Fibroblast of mammary gland (primary cell): ENCODE measurements around the gene GOLGA6L10.
"Not testable (repeated sequence)": the region's sequence is repeated elsewhere in the genome, so short reads cannot be mapped to it uniquely, and the experiment has no call there.

Source experiments
- DNase-seq: peaks from one replicate; pipeline ENCODE4 v3.0.0-alpha.2; 2010; ENCODE audit warnings: low read depth
- H3K4me3 ChIP-seq: 2 replicates; pipeline ENCODE4 v1.5.1; 2011; ENCODE audit warnings: low read depth, mild to moderate bottlenecking, low read length, moderate library complexity; ENCODE audit not compliant: control insufficient read depth
- TF ChIP-seq, protein P1 (sequence below): conservative IDR thresholded peaks from 2 replicates; pipeline ENCODE4 v1.5.1; 2011; ENCODE audit warnings: low read depth, low read length, inconsistent platforms; ENCODE audit not compliant: control insufficient read depth, insufficient read depth

The GOLGA6L10 gene

DNA sequence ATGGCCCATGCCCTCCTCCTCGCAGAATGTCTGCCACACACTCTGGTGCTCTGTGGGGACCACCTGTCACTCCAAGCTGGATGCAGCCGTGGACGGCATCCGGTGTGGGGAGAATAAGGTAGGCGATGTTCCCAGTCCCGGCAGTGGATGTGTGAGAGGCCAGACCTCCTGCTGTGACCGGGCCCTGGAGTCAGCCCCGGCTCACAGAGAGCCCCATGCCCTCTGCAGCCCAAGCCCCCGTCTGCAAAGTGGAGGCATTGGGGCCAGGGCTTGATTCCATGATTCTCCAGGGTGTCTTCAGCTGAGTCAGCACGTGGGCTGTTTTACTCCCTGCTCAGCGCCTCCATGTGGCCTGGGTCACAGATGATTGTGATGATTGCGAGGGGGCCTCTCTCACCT lies 32.2 kb downstream of the GOLGA6L10 start:
- no peak overlapping the region for H3K4me3 ChIP-seq
- no peak for DNase-seq
- TF ChIP-seq, protein P1, sequence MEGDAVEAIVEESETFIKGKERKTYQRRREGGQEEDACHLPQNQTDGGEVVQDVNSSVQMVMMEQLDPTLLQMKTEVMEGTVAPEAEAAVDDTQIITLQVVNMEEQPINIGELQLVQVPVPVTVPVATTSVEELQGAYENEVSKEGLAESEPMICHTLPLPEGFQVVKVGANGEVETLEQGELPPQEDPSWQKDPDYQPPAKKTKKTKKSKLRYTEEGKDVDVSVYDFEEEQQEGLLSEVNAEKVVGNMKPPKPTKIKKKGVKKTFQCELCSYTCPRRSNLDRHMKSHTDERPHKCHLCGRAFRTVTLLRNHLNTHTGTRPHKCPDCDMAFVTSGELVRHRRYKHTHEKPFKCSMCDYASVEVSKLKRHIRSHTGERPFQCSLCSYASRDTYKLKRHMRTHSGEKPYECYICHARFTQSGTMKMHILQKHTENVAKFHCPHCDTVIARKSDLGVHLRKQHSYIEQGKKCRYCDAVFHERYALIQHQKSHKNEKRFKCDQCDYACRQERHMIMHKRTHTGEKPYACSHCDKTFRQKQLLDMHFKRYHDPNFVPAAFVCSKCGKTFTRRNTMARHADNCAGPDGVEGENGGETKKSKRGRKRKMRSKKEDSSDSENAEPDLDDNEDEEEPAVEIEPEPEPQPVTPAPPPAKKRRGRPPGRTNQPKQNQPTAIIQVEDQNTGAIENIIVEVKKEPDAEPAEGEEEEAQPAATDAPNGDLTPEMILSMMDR, result no peak

DNA sequence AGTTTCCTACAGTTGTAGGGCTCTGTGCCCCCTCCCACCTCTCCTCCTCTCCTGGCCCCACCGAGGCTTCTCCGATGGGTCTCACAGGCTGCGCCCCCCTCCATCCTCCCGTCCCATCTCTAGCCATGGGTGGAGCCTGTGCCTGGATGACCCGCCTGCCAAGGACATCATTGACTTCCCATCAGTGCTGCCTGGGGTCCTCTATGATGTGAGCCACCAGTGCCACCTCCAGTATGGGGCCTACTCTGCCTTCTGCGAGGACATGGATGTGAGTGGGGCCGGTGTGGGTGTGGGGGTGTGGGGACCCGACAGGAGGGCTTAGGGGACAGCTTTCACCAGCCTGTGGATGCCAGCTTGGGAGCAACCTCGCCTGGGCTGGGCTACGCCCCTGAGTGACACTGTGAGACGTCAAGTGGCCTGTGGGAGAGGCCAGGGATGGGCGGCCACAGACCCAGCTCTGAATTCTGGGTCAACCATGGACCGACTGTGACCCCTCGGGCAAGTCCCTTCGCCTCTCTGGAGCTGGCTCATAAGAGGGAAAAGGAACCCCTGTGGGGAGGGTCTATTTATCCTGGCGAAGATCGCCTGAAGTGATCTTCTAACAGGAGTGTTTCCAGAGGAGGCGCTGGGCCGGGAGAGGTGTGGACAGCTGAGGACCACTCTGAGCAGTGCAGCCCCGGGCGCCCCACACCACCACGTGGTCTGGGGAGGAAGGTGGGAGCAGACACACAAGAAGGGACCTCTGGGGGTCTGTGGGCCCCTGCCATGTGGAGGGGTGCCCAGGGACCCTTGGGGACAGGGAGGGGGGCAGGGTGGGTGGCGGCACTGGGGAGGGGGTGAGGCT lies 32.8 kb downstream of the GOLGA6L10 start:
- DNase-seq, result not testable (repeated sequence)

DNA sequence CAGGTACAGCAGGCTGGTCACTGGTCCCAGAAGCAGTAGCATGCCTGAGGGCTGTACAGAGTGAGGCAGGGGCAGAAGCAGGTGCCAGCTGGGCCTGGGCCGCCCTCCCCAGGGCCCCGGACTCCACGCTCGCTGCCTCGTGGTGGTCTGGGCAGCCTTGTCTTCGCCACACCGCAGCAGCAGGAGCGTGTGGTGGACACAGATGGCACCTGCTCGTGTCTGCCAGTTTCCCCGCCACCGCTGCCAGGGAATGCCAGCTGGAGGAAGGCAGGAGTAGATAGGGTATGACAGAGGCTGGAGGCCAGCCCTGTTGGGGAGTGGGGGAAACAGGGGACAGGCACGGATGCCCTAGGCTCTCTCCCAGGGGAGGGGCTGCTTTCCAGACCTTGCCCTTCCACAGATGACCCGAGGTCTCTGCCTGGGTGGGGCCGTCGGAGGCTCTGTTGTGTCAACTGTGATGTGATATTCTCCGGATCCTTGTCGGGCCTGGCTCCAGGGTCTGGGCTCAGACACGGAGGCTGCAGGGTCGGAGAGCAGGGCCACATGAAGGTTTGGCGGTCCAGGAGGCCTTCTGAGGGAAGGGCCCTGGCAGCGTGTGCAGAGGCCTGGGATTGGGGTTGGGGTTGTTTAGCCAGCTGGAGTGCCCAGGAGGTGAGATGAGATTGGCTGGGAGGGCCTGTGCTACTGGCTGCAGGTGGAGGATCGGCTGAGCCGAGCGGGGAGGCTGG lies 33.6 kb downstream of the GOLGA6L10 start:
- TF ChIP-seq, protein P1, result no peak
- no peak overlapping the region for H3K4me3 ChIP-seq
- DNase-seq, result no peak

More for the DNA sequence above, 32.8 kb downstream of the GOLGA6L10 start:
- H3K4me3 ChIP-seq, result not testable (repeated sequence)

DNA sequence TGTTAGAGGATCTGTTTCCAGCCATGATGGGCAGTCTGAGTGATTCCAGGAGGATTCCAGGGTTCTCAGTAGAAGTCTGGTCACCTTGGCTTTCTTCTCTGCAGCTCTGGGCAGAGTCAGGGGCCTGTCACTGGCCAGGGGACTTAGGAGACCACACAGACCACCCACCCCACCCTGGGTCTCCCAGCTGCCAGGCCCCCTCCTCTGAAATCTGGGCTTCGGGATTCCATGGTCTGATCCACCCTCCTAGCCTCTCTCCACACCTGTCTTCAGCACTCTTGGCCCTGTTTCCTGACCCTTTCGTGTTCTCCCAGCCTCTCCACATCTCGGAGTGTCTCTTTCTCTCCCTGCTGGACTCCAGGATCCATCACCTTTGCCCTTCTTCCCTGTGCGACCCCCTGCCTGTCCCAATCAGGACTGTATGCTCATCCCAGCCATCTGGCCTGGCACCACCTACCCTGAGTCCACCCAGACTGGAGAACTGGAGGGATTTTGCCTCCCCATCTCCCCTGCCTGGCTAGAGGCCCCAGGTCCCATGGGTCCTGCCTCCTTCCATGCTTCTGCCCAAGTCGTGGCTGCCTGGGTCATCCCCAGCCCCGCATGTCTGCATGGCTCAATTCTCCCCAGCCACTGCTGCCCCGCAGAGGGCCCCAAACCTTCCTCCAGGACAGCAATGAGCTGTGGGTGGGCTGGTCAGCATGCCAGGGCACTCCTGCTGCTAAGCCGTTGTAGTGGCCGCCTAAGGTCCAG lies 34.3 kb downstream of the GOLGA6L10 start:
- no peak for DNase-seq
- TF ChIP-seq, protein P1, result no peak

DNA sequence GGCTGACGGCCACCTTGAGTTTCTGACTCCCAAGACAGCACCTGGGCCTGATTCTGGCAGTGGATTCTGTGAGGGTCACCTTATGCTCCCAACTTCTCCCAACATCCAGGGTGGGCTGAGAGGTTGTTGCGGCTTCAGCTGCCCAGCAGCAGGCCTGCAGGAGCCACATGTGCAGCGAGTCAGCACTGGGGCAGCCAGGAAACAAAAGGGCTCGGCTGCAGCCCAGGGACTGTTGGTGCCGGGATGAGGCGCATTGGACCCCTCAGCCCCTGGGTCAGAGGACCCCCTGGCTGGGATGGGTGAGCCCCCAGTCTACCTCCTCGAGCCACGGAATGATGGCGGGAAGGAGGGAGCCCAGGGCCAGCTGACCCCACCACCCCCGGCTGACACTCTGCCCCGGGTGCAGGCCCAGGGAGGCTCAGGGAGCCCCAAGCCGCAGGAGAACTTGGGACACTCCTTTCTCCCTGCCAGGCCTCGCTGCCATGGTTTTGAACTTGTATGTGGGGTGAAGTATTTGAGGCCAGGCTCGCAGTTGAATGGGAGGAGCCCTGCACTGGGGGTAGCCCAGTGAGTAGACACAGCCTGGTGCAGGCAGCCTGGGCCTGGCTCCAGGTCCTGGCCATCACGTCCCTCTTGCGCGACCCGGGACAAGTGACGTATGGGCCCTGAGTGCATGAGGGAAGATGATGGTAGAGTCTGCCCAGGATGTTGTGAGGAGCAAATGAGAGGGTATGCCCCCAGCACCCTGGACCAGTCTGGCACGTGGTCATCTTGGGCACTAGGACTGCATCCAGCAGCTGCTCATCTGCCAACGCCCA lies 35.1 kb downstream of the GOLGA6L10 start:
- not testable (repeated sequence) for DNase-seq, H3K4me3 ChIP-seq

More for the DNA sequence above, 34.3 kb downstream of the GOLGA6L10 start:
- no peak overlapping the region for H3K4me3 ChIP-seq

DNA sequence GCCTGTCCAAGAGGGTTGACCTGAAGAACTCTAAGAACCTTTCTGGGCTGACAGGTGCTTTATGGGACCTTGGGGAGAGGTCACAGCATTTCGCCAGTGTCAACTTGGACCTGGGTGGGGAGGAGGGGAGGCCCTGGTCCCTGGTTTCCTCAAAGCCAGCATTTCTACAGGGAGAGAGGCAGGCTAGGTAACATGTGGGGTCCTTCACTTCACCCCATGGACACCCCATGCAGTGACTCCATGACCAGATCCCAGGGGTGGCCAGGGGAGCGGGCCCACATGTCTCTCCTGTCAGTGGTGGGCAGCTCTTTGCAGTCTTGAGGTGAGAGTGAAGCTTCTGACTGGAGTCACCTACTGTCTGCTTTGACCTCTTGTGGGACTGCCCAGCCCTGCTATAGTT lies 35.8 kb downstream of the GOLGA6L10 start:
- no peak overlapping the region for H3K4me3 ChIP-seq
- DNase-seq, result no peak
- TF ChIP-seq, protein P1, result no peak

DNA sequence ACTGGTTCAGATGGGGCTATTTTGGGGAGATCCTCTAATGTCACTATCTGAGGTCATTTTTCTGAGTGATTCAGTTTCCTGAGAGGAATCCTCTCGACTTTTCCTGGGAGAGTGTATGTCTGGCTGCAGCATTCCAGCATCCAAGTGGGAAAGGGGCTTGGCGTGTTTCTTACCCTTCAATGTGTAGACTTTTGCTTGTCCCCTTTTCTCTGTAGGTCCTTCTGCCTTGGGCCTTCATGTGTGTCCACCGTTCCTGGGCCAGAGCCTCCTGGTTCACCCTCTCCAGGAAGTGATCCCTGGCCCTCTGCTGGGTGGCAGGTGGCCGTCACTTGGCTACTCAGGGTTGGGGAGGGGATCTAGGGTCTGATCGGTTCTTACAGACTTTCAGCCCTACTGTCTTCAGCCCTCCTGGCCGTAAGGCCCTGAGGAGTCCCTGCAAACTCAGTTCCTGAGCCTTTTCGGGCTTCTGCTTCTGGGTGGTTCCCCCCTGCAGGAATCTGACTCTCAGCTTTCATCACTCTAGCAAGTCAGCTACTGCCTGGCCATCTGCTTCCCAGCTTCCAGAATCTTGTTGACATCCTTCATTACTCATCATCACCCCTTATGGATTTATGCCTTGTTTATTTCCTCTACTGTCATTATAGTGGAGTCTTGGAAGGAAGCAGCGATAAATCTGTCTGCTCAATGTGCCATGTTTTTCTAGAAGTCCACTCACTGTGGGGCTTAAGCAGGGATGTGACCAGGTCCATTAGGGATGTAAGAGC lies 36.5 kb downstream of the GOLGA6L10 start:
- peak; percentile 67 for DNase-seq

DNA sequence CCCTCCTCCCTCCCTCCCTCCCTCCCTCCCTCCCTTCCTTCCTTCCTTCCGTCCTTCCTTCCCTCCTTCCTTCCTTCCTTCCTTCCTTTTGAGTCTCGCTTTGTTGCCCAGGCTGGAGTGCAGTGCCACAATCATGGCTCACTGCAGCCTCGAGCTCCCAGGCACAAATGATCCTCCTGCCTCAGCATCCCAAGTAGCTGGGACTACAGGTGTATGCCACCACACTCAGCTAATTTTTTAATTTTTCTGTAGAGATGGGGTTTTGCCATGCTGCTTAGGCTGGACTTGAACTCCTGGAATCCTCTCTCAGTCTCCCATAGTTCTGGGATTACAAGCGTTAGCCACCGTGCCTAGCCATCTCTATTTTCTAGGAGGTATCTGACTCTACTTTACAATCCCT lies 38.0 kb downstream of the GOLGA6L10 start:
- DNase-seq, H3K4me3 ChIP-seq: not testable (repeated sequence)

More for the DNA sequence above, 36.5 kb downstream of the GOLGA6L10 start:
- no peak overlapping the region for H3K4me3 ChIP-seq
- TF ChIP-seq, protein P1, result no peak
